Upper lobe of left lung (tissue), 4 donors: ENCODE results near the gene CAMK2N2.

Source experiments
- EP300 ChIP-seq, 4 donors: sonication (generic); formaldehyde crosslinking; IDR thresholded peaks; one replicate each; pipeline ENCODE4 v1.5.1; 2017; ENCODE audit warnings: antibody characterized with exemption in 4 of 4, control low read depth in 2 of 4
- POLR2A ChIP-seq, 4 donors: fragments of 450-650 bp; IDR thresholded peaks; one replicate each; pipeline ENCODE4 v1.5.1; 2016 to 2017; ENCODE audit warnings: antibody characterized with exemption in 4 of 4, mild to moderate bottlenecking in 2 of 4
- POLR2AphosphoS5 ChIP-seq, 2 donors: sonication (generic); formaldehyde crosslinking; IDR thresholded peaks; one replicate each; pipeline ENCODE4 v1.5.1; 2017; ENCODE audit warnings: antibody characterized with exemption in 2 of 2
- TF ChIP-seq, protein P1 (sequence below), 6 experiments: fragments of 450-650 bp in 4 of 6; fragments of 200-600 bp in 2 of 6; sonication (generic) in 2 of 6; IDR thresholded peaks; one replicate each; pipeline ENCODE4 v1.5.1; 2016 to 2019; ENCODE audit warnings: antibody characterized with exemption in 6 of 6

DNA sequence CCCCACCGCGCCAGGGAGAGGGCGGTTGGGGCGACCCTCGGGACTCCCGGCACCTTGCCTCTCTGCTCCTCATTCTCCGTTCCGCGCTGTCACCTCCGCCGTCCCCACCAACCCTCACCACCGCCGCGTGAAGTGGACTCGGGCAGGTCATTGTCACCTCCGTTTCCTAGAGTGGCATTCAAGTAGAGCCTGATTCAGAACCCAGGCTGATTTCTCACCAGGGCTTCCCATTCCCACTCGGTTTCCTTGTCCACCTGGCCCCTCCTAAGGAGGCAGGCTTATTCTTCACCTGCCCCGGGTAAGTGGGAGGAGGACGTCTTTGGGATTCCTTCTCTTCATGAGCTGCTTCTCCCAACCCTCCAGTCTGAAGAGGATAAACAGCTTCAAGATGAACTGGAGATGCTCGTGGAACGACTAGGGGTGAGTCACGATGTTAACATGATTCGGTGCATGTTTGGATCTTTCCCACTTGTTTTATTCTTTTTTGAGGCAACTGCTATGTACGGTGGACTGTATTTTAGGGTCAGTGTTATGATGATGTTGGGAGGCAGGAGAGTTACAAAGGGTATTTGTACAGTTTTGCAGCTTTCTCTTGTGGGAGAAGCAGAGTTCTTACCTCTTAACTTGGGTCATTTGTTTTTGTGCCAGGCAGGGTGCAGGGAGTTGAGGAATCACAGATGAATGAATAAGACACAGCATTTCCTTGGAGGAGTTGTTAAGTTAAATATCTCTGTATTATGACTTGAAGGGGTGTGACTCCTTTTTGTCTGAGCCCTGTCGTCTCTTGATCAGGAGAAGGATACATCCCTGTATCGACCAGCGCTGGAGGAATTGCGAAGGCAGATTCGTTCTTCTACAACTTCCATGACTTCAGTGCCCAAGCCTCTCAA is 38.4 kb upstream of the CAMK2N2 start:
- TF ChIP-seq POLR2A (IDR thresholded peaks at IDR 0.05) (no peak), POLR2AphosphoS5 (IDR thresholded peaks at IDR 0.05) (no peak), EP300 (IDR thresholded peaks at IDR 0.05) (no peak)
- TF ChIP-seq, protein P1, sequence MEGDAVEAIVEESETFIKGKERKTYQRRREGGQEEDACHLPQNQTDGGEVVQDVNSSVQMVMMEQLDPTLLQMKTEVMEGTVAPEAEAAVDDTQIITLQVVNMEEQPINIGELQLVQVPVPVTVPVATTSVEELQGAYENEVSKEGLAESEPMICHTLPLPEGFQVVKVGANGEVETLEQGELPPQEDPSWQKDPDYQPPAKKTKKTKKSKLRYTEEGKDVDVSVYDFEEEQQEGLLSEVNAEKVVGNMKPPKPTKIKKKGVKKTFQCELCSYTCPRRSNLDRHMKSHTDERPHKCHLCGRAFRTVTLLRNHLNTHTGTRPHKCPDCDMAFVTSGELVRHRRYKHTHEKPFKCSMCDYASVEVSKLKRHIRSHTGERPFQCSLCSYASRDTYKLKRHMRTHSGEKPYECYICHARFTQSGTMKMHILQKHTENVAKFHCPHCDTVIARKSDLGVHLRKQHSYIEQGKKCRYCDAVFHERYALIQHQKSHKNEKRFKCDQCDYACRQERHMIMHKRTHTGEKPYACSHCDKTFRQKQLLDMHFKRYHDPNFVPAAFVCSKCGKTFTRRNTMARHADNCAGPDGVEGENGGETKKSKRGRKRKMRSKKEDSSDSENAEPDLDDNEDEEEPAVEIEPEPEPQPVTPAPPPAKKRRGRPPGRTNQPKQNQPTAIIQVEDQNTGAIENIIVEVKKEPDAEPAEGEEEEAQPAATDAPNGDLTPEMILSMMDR (IDR thresholded peaks at IDR 0.05), result no peak
